Measurements from ENCODE around the gene GALNT2. TPM values are rescaled to one million over a fixed set of nuclear protein-coding genes. Genes with fewer than 3 reads are reported as not detected.

Gene GALNT2
- total RNA-seq, 1 donor from 2014 or later, result 66.3 TPM

DNA sequence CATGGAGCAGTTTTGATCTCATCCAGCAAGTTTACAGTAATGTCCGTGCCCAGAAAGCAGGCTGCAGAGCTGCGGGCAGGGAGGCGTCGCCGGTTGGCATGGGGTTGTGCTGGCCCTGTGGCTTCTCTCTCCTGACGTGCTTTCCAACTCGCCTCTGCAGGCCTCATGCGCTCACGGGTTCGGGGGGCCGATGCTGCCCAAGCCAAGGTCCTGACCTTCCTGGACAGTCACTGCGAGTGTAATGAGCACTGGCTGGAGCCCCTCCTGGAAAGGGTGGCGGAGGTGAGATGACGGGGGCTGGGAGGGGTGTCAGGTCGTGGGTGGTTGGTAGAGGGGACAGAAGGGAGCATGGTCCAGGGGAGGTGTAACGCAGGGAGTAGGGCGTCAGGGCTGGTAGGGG lies 176.1 kb downstream of the GALNT2 start:
- Mint-ChIP-seq H3K4me1 (ENCODE audit: unreplicated experiment) (peaks cover 4% of the 10 kb centered on the region), H3K4me3 (no peak overlapping the region), H3K36me3 (peaks cover 36% of the 10 kb centered on the region), H3K9me3 (no peaks in the 10 kb centered on the region), H3K27me3 (no peaks in the 10 kb centered on the region), H3K27ac (no peak overlapping the region)
- DNase-seq (ENCODE audit: extremely low spot score, unreplicated experiment), result no peak
- TF ChIP-seq, protein P1, sequence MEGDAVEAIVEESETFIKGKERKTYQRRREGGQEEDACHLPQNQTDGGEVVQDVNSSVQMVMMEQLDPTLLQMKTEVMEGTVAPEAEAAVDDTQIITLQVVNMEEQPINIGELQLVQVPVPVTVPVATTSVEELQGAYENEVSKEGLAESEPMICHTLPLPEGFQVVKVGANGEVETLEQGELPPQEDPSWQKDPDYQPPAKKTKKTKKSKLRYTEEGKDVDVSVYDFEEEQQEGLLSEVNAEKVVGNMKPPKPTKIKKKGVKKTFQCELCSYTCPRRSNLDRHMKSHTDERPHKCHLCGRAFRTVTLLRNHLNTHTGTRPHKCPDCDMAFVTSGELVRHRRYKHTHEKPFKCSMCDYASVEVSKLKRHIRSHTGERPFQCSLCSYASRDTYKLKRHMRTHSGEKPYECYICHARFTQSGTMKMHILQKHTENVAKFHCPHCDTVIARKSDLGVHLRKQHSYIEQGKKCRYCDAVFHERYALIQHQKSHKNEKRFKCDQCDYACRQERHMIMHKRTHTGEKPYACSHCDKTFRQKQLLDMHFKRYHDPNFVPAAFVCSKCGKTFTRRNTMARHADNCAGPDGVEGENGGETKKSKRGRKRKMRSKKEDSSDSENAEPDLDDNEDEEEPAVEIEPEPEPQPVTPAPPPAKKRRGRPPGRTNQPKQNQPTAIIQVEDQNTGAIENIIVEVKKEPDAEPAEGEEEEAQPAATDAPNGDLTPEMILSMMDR (conservative IDR thresholded peaks at IDR 0.05), result no peak

DNA sequence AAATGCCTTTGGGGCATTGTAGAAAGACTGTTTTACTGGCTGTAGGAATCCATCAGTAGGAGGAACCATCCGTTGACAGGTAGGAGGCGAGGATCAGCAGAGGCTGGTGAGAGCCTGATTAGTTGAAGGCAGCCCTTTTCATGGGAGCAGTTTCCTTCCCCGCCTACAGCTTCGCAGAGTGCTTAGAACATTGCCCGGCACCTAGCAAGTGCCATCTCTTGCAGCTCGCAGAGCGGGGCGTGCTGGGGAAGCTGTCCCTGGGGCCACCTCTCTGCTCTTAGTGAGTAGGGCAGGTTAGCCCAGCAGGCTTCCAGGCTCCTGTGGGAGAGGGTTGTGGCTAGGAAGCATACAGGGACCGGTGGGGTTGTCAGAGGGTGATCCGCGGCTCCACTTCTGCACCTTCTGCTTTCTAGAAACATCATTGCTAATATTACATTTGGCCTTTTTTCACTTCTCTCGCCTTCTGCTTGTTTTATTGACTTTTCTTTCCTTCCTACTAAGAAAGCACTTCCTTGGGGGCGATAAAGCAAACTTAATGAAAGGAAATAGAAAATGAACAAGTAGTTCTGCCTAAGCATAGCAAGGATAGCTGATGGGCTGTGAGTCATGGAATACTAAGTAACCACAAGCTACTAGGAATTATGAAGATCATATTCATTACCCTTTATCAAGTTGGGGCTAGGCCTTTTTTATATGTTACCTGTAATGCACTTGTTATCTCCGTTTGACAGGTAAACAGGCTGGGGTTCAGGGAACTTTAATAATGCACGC lies 176.7 kb downstream of the GALNT2 start:
- H3K9me3 Mint-ChIP-seq, result no peaks in the 10 kb centered on the region
- no peak for DNase-seq (ENCODE audit: extremely low spot score, unreplicated experiment)
- TF ChIP-seq, protein P1 (conservative IDR thresholded peaks at IDR 0.05), result no peak
- no peak overlapping the region for H3K4me3 Mint-ChIP-seq
- no peaks in the 10 kb centered on the region for H3K27me3 Mint-ChIP-seq
- peaks cover 4% of the 10 kb centered on the region for H3K4me1 Mint-ChIP-seq (ENCODE audit: unreplicated experiment)
- peaks cover 36% of the 10 kb centered on the region for H3K36me3 Mint-ChIP-seq
- H3K27ac Mint-ChIP-seq, result no peak overlapping the region

GRCh38 chr1:230246551-230246950 lies 179.5 kb downstream of the GALNT2 start:
- no peaks in the 10 kb centered on the region for H3K9me3 Mint-ChIP-seq
- H3K27ac Mint-ChIP-seq, result no peak overlapping the region
- TF ChIP-seq, protein P1 (conservative IDR thresholded peaks at IDR 0.05), result no peak
- no peak for DNase-seq (ENCODE audit: extremely low spot score, unreplicated experiment)
- no peak overlapping the region for H3K4me3 Mint-ChIP-seq
- peaks cover 29% of the 10 kb centered on the region for H3K36me3 Mint-ChIP-seq
- H3K27me3 Mint-ChIP-seq, result no peaks in the 10 kb centered on the region
- H3K4me1 Mint-ChIP-seq (ENCODE audit: unreplicated experiment), result peaks cover 4% of the 10 kb centered on the region

DNA sequence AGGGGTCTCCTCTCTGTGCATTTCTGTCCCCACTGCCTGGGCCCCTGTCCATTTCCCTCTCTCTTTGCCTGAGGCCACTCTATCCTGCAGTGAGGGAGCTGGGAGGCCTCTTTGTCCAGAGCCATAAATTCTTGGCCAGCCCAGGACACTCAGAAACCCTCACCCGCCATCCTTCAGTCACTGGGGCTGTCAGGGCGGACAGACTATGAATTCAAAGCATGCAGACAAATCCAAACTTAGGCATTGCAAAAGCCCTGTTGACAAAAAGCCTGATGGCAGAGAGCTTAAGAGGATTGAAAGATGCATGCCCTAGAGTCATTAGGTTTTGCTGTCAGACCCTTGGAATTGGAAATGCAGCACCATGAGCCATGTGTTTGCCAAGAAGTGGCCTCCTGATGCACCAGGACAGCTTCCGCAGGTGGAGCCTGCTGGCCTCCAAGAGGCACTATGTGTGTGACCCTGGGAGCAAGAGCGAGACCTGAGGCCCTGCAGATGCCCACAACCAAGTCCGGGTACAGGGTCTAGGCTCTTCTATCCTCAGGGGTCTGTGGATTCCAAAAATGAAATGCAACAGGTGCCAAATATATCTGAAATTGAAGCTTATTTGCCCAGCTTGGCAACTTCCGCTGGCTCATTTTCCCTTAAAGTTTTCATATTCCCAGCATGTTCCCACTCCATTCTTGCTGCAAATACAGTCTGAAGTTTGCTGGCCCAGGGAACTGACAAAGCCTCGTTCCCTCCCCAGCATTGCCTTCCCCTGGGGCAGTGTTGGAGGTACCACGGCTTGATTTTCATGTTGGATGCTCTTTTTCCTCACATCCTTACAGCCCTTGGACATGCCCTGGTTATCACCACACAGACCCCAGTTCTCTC lies 181.2 kb downstream of the GALNT2 start:
- Mint-ChIP-seq H3K36me3 (peaks cover 29% of the 10 kb centered on the region), H3K27ac (no peak overlapping the region), H3K4me1 (ENCODE audit: unreplicated experiment) (peaks cover 4% of the 10 kb centered on the region), H3K27me3 (no peaks in the 10 kb centered on the region), H3K9me3 (no peaks in the 10 kb centered on the region), H3K4me3 (no peak overlapping the region)
- no peak for DNase-seq (ENCODE audit: extremely low spot score, unreplicated experiment)
- TF ChIP-seq, protein P1 (conservative IDR thresholded peaks at IDR 0.05), result no peak

GRCh38 chr1:230248889-230249270 lies 181.8 kb downstream of the GALNT2 start:
- peaks cover 35% of the 10 kb centered on the region for H3K36me3 Mint-ChIP-seq
- TF ChIP-seq, protein P1 (conservative IDR thresholded peaks at IDR 0.05), result no peak
- no peaks in the 10 kb centered on the region for H3K9me3 Mint-ChIP-seq
- H3K27ac Mint-ChIP-seq, result no peak overlapping the region
- no peaks in the 10 kb centered on the region for H3K27me3 Mint-ChIP-seq
- H3K4me3 Mint-ChIP-seq, result no peak overlapping the region
- DNase-seq (ENCODE audit: extremely low spot score, unreplicated experiment), result no peak
- peaks cover 2% of the 10 kb centered on the region for H3K4me1 Mint-ChIP-seq (ENCODE audit: unreplicated experiment)

All from type B pancreatic cell (in vitro differentiated cells).